ENCODE data around the gene GJA3.

DNA sequence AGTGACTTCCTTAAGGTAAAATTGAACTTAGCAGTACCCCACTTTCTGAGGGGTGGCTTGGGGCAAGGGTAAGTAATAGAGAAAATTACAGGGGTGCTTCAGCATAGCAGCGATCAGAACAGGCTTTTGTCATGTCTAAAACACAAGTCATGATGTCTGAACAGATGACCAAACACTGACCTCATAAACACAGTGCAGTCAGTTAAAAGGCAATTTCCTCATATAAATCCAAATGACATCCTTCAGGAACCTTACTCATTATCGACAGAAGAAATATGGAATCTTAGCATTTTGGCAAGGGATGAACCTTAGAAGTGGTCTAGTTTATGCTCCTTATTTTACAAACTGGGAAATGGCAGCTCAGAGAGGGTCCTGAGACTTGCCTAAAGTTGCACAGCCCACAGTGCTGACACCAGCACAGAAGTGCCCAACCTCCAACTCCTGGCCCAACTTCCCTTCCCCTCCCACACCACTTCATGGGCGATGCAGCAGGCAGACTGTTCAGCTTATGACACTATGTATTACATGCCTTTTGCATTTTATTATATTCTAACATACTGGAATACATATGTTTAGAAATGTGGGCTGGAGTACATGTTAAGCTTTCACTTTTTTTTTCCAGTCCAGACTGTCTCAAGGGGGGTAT, 3.6 kb downstream of the GJA3 start:
- no peak for TF ChIP-seq POLR2A (IDR thresholded peaks at IDR 0.05)
- TF ChIP-seq, protein P1, sequence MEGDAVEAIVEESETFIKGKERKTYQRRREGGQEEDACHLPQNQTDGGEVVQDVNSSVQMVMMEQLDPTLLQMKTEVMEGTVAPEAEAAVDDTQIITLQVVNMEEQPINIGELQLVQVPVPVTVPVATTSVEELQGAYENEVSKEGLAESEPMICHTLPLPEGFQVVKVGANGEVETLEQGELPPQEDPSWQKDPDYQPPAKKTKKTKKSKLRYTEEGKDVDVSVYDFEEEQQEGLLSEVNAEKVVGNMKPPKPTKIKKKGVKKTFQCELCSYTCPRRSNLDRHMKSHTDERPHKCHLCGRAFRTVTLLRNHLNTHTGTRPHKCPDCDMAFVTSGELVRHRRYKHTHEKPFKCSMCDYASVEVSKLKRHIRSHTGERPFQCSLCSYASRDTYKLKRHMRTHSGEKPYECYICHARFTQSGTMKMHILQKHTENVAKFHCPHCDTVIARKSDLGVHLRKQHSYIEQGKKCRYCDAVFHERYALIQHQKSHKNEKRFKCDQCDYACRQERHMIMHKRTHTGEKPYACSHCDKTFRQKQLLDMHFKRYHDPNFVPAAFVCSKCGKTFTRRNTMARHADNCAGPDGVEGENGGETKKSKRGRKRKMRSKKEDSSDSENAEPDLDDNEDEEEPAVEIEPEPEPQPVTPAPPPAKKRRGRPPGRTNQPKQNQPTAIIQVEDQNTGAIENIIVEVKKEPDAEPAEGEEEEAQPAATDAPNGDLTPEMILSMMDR (IDR thresholded peaks at IDR 0.05), result no peak
- no peak for TF ChIP-seq POLR2AphosphoS5 (IDR thresholded peaks at IDR 0.05)

Measured in transverse colon (tissue), 4 donors.